B cell (primary cell): ENCODE measurements around the gene GFM2. TPM values are rescaled to one million over a fixed set of nuclear protein-coding genes. Genes with fewer than 3 reads are reported as not detected.

Experiments used
- ATAC-seq: fragments of 200-7000 bp; cut with Tn5 transposase; one replicate; pipeline ENCODE4 v1.10.0; 2021; ENCODE audit warnings: low read depth, mild to moderate bottlenecking, moderate number of reproducible peaks, moderate library complexity
- CTCF ChIA-PET: fragments of 350-600 bp; sonication (Branson Sonifier 250); formaldehyde crosslinking; loops from one replicate; lab custom pipeline; 2021; ENCODE audit warnings: antibody characterized with exemption, inconsistent platforms; lab: Charles Lee
- POLR2A ChIA-PET: fragments of 350-600 bp; sonication (Branson Sonifier 250); formaldehyde crosslinking; loops from one replicate; lab custom pipeline; 2021; ENCODE audit warnings: antibody characterized with exemption; lab: Charles Lee
- DNase-seq: peaks from one replicate; pipeline ENCODE4 v3.0.0; 2013
- H2AFZ ChIP-seq: 2 replicates; pipeline ENCODE4 v1.6.1; 2012; ENCODE audit warnings: mild to moderate bottlenecking, low read depth, low read length; ENCODE audit not compliant: insufficient read depth, poor library complexity, severe bottlenecking
- H3K27ac ChIP-seq, 2 donors: 1 replicate in 1 of 2; 2 replicates in 1 of 2; pipeline ENCODE4 v1.5.1; 2012 to 2013; ENCODE audit warnings: low read length in 2 of 2, mild to moderate bottlenecking in 2 of 2, moderate library complexity in 1 of 2
- H3K27me3 ChIP-seq, 4 experiments: fragments of 200-600 bp in 1 of 4; sonication (generic) in 1 of 4; replicated peaks in 1 of 4; 1 replicate in 2 of 4; 2 replicates in 2 of 4; pipeline versions ENCODE4 v1.6.1 to v1.7.0; 2013 to 2016; ENCODE audit warnings: low read length in 3 of 4, mild to moderate bottlenecking in 2 of 4, mixed read lengths in 1 of 4, moderate library complexity in 1 of 4; ENCODE audit not compliant: insufficient read depth in 4 of 4, control insufficient read depth in 3 of 4; ENCODE audit errors: control extremely low read depth in 1 of 4
- H3K36me3 ChIP-seq, 2 experiments: replicated peaks in 1 of 2; 1 replicate in 1 of 2; 2 replicates in 1 of 2; pipeline versions ENCODE4 v1.6.1 to v1.7.1; 2013; ENCODE audit warnings: low read length in 1 of 2; ENCODE audit not compliant: insufficient read depth in 2 of 2, control insufficient read depth in 1 of 2; ENCODE audit errors: control extremely low read depth in 1 of 2, extremely low read depth in 1 of 2
- H3K4me1 ChIP-seq, 2 donors: fragments of 200-600 bp in 1 of 2; sonication (generic) in 1 of 2; 1 replicate in 1 of 2; 2 replicates in 1 of 2; pipeline versions ENCODE4 v1.5.1 to v1.6.1; 2013 to 2017; ENCODE audit warnings: low read length in 2 of 2; ENCODE audit not compliant: control insufficient read depth in 2 of 2, insufficient read depth in 2 of 2
- H3K4me2 ChIP-seq: replicated peaks from 2 replicates; pipeline ENCODE3; 2012; ENCODE audit warnings: mild to moderate bottlenecking, low read depth, low read length; ENCODE audit not compliant: poor library complexity, severe bottlenecking
- H3K4me3 ChIP-seq, 5 experiments: fragments of 200-600 bp in 1 of 5; sonication (generic) in 1 of 5; 1 replicate in 3 of 5; 2 replicates in 2 of 5; pipeline versions ENCODE4 v1.5.1 to v1.7.0; 2011 to 2016; ENCODE audit warnings: low read length in 4 of 5, mild to moderate bottlenecking in 4 of 5, low read depth in 2 of 5, control low read depth in 1 of 5, moderate library complexity in 1 of 5; ENCODE audit not compliant: insufficient read depth in 1 of 5; ENCODE audit errors: control extremely low read depth in 1 of 5, extremely low read depth in 1 of 5
- H3K79me2 ChIP-seq: fragments of 200-600 bp; sonication (generic); one replicate; pipeline ENCODE4 v1.6.0; 2016; ENCODE audit warnings: low read length; ENCODE audit not compliant: control insufficient read depth, insufficient read depth
- H3K9ac ChIP-seq: fragments of 200-600 bp; sonication (generic); 2 replicates; pipeline ENCODE4 v1.6.1; 2017; ENCODE audit warnings: mild to moderate bottlenecking, low read length, moderate library complexity
- H3K9me3 ChIP-seq, 3 donors: one replicate each; pipeline versions ENCODE4 v1.6.1 to v1.7.1; 2013; ENCODE audit warnings: low read length in 2 of 3; ENCODE audit not compliant: control insufficient read depth in 2 of 3, insufficient read depth in 1 of 3; ENCODE audit errors: control extremely low read depth in 1 of 3
- H4K20me1 ChIP-seq: 2 replicates; pipeline ENCODE4 v1.6.0; 2012; ENCODE audit warnings: mild to moderate bottlenecking, low read length; ENCODE audit not compliant: insufficient read depth, control insufficient read depth, poor library complexity, severe bottlenecking
- H3K27ac Mint-ChIP-seq: one replicate; pipeline ENCODE4 v1.8.0; 2021; ENCODE audit warnings: mixed read lengths
- H3K27me3 Mint-ChIP-seq: one replicate; pipeline ENCODE4 v1.8.0; 2021; ENCODE audit warnings: mixed read lengths
- H3K4me1 Mint-ChIP-seq: one replicate; pipeline ENCODE4 v1.8.0; 2021; ENCODE audit warnings: mixed read lengths
- H3K4me3 Mint-ChIP-seq: one replicate; pipeline ENCODE4 v1.8.0; 2021; ENCODE audit warnings: mixed read lengths
- H3K9me3 Mint-ChIP-seq: one replicate; pipeline ENCODE4 v1.8.0; 2022; ENCODE audit warnings: mixed read lengths; ENCODE audit not compliant: insufficient read depth
- EZH2 ChIP-seq: IDR thresholded peaks from 2 replicates; pipeline ENCODE4 v1.6.1; 2012; ENCODE audit warnings: borderline replicate concordance, low read depth, mild to moderate bottlenecking, moderate library complexity, low read length; ENCODE audit not compliant: insufficient read depth, poor library complexity, severe bottlenecking
- WGBS: methylation state at CpG from one replicate; pipeline ENCODE4 v1.1.5; 2013; ENCODE audit warnings: missing lambda C conversion rate; ENCODE audit not compliant: insufficient coverage; 5-methylcytosine and 5-hydroxymethylcytosine counted together
- intact Hi-C: fragments of 100-400 bp; cut with micrococcal nuclease; formaldehyde crosslinking; loops from one replicate; pipeline ENCODE4 v1.10.0; 2022
- polyA plus RNA-seq: library from polyadenylated mRNA; depleted of rRNA; stranded (reverse); fragments of >200 nt; gene quantifications from 2 replicates; pipeline ENCODE4 v1.2.3, GENCODE V29; 2012
- small RNA-seq: library from RNA; depleted of rRNA; stranded (forward); fragments of <200 nt; gene quantifications from one replicate; pipeline ENCODE3, GENCODE V24; 2012; ENCODE audit warnings: low replicate concordance, low read depth; ENCODE audit not compliant: insufficient read length
- total RNA-seq, 2 donors: library from RNA; stranded (reverse); fragments of 120-200 nt in 1 of 2; gene quantifications; 1 replicate in 1 of 2; 2 replicates in 1 of 2; pipeline versions ENCODE4 v1.2.3 to v1.2.4, GENCODE V29; 2013 to 2022
- TF ChIP-seq, protein P1 (sequence below): fragments of 200-600 bp; IDR thresholded peaks from one replicate; pipeline ENCODE4 v1.8.0; 2022; ENCODE audit warnings: antibody characterized with exemption, mild to moderate bottlenecking

GFM2 gene
- total and polyA plus RNA-seq, 2 donors (not counting 1 experiment from before 2014, with no cell fraction given) = 11.0 to 28.5 TPM

DNA sequence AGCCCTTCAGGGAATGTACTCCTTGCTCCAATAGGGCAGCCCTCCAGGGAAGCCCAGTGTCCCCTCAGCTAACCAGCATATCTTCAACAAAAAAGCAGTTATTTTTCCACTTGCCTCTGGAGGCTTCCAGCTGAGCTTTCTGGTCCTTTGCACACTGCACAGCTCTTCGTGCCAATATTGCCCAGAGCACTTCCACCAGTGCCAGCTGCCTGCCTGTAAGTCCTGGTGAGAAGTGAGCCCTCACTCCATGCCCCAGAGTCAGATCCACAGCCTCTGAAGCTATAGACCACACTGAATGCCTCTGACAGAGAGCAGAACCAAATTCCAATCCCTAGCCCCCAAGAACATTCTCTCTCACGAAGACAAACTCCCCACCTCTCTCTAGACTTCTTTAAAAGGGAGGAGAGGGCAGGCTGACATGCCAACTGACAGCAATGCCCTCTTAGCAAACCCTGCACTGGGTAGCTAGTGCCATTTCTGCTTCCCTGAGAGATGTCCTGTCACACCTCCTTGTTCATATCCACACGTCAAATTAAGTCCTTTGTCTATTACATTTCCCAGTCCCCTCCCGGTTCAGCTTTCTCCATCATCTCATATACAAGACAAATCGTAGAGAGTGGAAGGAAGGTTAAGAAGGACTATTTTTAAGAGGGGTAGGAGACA lies 94.6 kb downstream of the GFM2 start:
- CTCF ChIA-PET = interaction anchor here (1.1 to 1.3 kb wide), 2 partner anchors 23 to 94 kb away, joined by 4 to 5 read pairs; partner anchors contain the start of genes GFM2 and NSA2
- 93% methylated on average over 1 of the region's 5 CpGs for WGBS
- Mint-ChIP-seq H3K27ac (no peak overlapping the region), H3K4me1 (no peaks in the 10 kb centered on the region), H3K27me3 (peaks cover 30% of the 10 kb centered on the region), H3K4me3 (no peak overlapping the region), H3K9me3 (peaks cover 7% of the 10 kb centered on the region)
- peaks cover 0 to 13% (median 0%) of the 10 kb centered on the region in 4 experiments for H3K27me3 ChIP-seq
- H3K9me3 ChIP-seq = peaks cover 0 to 9% (median 8%) of the 10 kb centered on the region in 3 donors
- H3K4me3 ChIP-seq = no peak overlapping the region
- H3K36me3 ChIP-seq = no peaks in the 10 kb centered on the region
- POLR2A ChIA-PET = no interaction called here
- ATAC-seq = no peak
- H2AFZ ChIP-seq = no peak overlapping the region
- no peaks in the 10 kb centered on the region for H3K79me2 ChIP-seq
- no peak overlapping the region for H3K4me2 ChIP-seq
- DNase-seq = no peak
- TF ChIP-seq, protein P1, sequence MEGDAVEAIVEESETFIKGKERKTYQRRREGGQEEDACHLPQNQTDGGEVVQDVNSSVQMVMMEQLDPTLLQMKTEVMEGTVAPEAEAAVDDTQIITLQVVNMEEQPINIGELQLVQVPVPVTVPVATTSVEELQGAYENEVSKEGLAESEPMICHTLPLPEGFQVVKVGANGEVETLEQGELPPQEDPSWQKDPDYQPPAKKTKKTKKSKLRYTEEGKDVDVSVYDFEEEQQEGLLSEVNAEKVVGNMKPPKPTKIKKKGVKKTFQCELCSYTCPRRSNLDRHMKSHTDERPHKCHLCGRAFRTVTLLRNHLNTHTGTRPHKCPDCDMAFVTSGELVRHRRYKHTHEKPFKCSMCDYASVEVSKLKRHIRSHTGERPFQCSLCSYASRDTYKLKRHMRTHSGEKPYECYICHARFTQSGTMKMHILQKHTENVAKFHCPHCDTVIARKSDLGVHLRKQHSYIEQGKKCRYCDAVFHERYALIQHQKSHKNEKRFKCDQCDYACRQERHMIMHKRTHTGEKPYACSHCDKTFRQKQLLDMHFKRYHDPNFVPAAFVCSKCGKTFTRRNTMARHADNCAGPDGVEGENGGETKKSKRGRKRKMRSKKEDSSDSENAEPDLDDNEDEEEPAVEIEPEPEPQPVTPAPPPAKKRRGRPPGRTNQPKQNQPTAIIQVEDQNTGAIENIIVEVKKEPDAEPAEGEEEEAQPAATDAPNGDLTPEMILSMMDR = no peak
- no peak for TF ChIP-seq EZH2
- H4K20me1 ChIP-seq = no peaks in the 10 kb centered on the region
- no peak overlapping the region for H3K9ac ChIP-seq
- intact Hi-C loops = loop anchor here (5.0 kb wide), 1 partner anchor 230 kb away; no protein-coding TSS in a partner anchor
- H3K4me1 ChIP-seq = no peaks in the 10 kb centered on the region
- no peak overlapping the region for H3K27ac ChIP-seq

Small RNAs within 50 kb of the gene (small RNA-seq; reads per million reads assigned to genes)
- not detected for gene RNU6-658P

Other genes starting within 250 kb of the GFM2 start
- gene ENC1, start 126.4 kb downstream of the GFM2 start, total RNA-seq = 14.2 and 14.6 TPM in 2 replicates
- gene ENC1, start 126.4 kb downstream of the GFM2 start, polyA plus RNA-seq = 7.2 and 12.1 TPM in 2 replicates
- gene HEXB, start 81.9 kb downstream of the GFM2 start, total RNA-seq = 47.1 and 55.3 TPM in 2 replicates
- gene HEXB, start 81.9 kb downstream of the GFM2 start, polyA plus RNA-seq = 23.6 and 23.9 TPM in 2 replicates
- 126 and 129 TPM in 2 replicates for gene NSA2, start 132 bp upstream of the GFM2 start, total RNA-seq
- 30.2 and 96.1 TPM in 2 replicates for gene NSA2, start 132 bp upstream of the GFM2 start, polyA plus RNA-seq
- 8.1 and 9.4 TPM in 2 replicates for gene FAM169A, start 99.3 kb upstream of the GFM2 start, total RNA-seq
- 2.1 and 4.7 TPM in 2 replicates for gene FAM169A, start 99.3 kb upstream of the GFM2 start, polyA plus RNA-seq